Neural progenitor cell (in vitro differentiated cells): ENCODE data around the gene FBRSL1.

ENCODE experiments used
- CTCF ChIP-seq: fragments of 200-600 bp; sonication (generic); IDR thresholded peaks from 2 replicates; pipeline ENCODE4 v1.5.1; 2017; ENCODE audit warnings: antibody characterized with exemption, mild to moderate bottlenecking
- EZH2 ChIP-seq: fragments of 200-600 bp; sonication (generic); IDR thresholded peaks from 2 replicates; pipeline ENCODE4 v1.6.1; 2017; ENCODE audit warnings: antibody characterized with exemption, mild to moderate bottlenecking, moderate library complexity
- EZH2phosphoT487 ChIP-seq: fragments of 200-600 bp; sonication (generic); IDR thresholded peaks from 2 replicates; pipeline ENCODE4 v1.6.1; 2017; ENCODE audit warnings: antibody characterized with exemption

GRCh38 chr12:132456186-132456943 lies 33.6 kb upstream of the FBRSL1 start:
- TF ChIP-seq CTCF (no peak), EZH2phosphoT487 (no peak), EZH2 (no peak)
